Nephron (organoid): ENCODE data around the gene CHSY3.

Source experiments
- H3K27ac Mint-ChIP-seq, 3 experiments: 2 replicates each; pipeline ENCODE4 v1.8.0; 2020; ENCODE audit warnings: mixed read lengths in 3 of 3, mild to moderate bottlenecking in 2 of 3, moderate library complexity in 1 of 3
- H3K27me3 Mint-ChIP-seq: 2 replicates; pipeline ENCODE4 v1.8.0; 2021; ENCODE audit warnings: low read depth, mild to moderate bottlenecking, moderate library complexity, mixed read lengths
- H3K36me3 Mint-ChIP-seq: 2 replicates; pipeline ENCODE4 v1.8.0; 2020; ENCODE audit warnings: low read depth, mixed read lengths
- H3K4me1 Mint-ChIP-seq: 2 replicates; pipeline ENCODE4 v1.8.0; 2020; ENCODE audit warnings: mixed read lengths
- H3K4me3 Mint-ChIP-seq, 3 experiments: 2 replicates each; pipeline ENCODE4 v1.8.0; 2020; ENCODE audit warnings: mild to moderate bottlenecking in 3 of 3, mixed read lengths in 3 of 3, moderate library complexity in 2 of 3
- H3K9me3 Mint-ChIP-seq: 2 replicates; pipeline ENCODE4 v1.8.0; 2020; ENCODE audit warnings: mixed read lengths
- CTCF ChIP-seq, 3 experiments: fragments of 200-600 bp; sonication (generic); IDR thresholded peaks; one replicate each; pipeline ENCODE4 v1.5.0; 2021; ENCODE audit warnings: antibody characterized with exemption in 3 of 3; ENCODE audit not compliant: unreplicated experiment in 3 of 3

Gene CHSY3

GRCh38 chr5:130110328-130110727 lies 206.1 kb downstream of the CHSY3 start:
- no peak for TF ChIP-seq CTCF (IDR thresholded peaks at IDR 0.05; ENCODE audit: unreplicated experiment in 3 of 3)
- Mint-ChIP-seq H3K27me3 (no peaks in the 10 kb centered on the region), H3K36me3 (no peaks in the 10 kb centered on the region), H3K9me3 (no peaks in the 10 kb centered on the region), H3K4me3 (no peak overlapping the region), H3K4me1 (no peaks in the 10 kb centered on the region), H3K27ac (no peak overlapping the region)

- Mint-ChIP-seq H3K27me3 (no peaks in the 10 kb centered on the region), H3K4me1 (no peaks in the 10 kb centered on the region), H3K4me3 (no peak overlapping the region), H3K9me3 (no peaks in the 10 kb centered on the region), H3K36me3 (no peaks in the 10 kb centered on the region), H3K27ac (no peak overlapping the region)
- TF ChIP-seq CTCF (IDR thresholded peaks at IDR 0.05; ENCODE audit: unreplicated experiment in 3 of 3), result no peak
These were observed 207.5 kb downstream of the CHSY3 start for GRCh38 chr5:130111746-130112145.

GRCh38 chr5:130112246-130112645 lies 208.0 kb downstream of the CHSY3 start:
- Mint-ChIP-seq H3K4me1 (no peaks in the 10 kb centered on the region), H3K27ac (no peak overlapping the region), H3K36me3 (no peaks in the 10 kb centered on the region), H3K9me3 (no peaks in the 10 kb centered on the region), H3K27me3 (no peaks in the 10 kb centered on the region), H3K4me3 (no peak overlapping the region)
- no peak for TF ChIP-seq CTCF (IDR thresholded peaks at IDR 0.05; ENCODE audit: unreplicated experiment in 3 of 3)

DNA sequence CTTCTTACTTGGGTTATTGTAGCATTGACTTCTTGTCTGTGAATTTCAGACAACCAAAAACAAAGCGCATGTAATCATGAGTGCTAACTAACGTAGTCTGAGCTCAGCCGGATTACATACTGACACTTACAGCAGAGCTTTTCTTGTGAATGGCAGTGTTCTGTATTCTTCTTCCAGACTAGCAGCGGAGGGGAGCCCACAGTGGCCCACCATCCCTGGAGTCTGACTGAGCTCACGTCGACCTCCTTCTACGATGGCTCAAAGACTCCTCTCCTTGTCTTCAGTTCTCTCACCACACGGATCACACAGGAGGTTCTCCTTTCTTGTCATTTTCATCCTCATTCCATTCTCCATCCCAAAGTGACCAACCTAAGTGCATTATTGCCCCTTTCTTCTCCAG lies 211.4 kb downstream of the CHSY3 start:
- Mint-ChIP-seq H3K36me3 (no peaks in the 10 kb centered on the region), H3K4me1 (peaks cover 5% of the 10 kb centered on the region), H3K27me3 (no peaks in the 10 kb centered on the region), H3K4me3 (no peak overlapping the region), H3K27ac (no peak overlapping the region), H3K9me3 (no peaks in the 10 kb centered on the region)
- TF ChIP-seq CTCF (IDR thresholded peaks at IDR 0.05; ENCODE audit: unreplicated experiment in 3 of 3), result no peak

- Mint-ChIP-seq H3K27ac (no peak overlapping the region), H3K36me3 (no peaks in the 10 kb centered on the region), H3K4me1 (peaks cover 5% of the 10 kb centered on the region), H3K4me3 (no peak overlapping the region), H3K9me3 (no peaks in the 10 kb centered on the region), H3K27me3 (no peaks in the 10 kb centered on the region)
- TF ChIP-seq CTCF (IDR thresholded peaks at IDR 0.05; ENCODE audit: unreplicated experiment in 3 of 3), result no peak
These were observed 212.2 kb downstream of the CHSY3 start for GRCh38 chr5:130116462-130116861.

- Mint-ChIP-seq H3K27ac (no peak overlapping the region), H3K4me1 (peaks cover 5% of the 10 kb centered on the region), H3K36me3 (no peaks in the 10 kb centered on the region), H3K27me3 (no peaks in the 10 kb centered on the region), H3K9me3 (no peaks in the 10 kb centered on the region), H3K4me3 (no peak overlapping the region)
- no peak for TF ChIP-seq CTCF (IDR thresholded peaks at IDR 0.05; ENCODE audit: unreplicated experiment in 3 of 3)
These were observed 212.7 kb downstream of the CHSY3 start for GRCh38 chr5:130116972-130117371.
